Cardiac fibroblast (primary cell): ENCODE results near the gene MUC5B.

Experiments used
- DNase-seq, 2 donors: peaks; one replicate each; pipeline versions ENCODE4 v3.0.0 to v3.0.0-alpha.2; 2010; ENCODE audit warnings: low read depth in 2 of 2
- H3K4me3 ChIP-seq, 2 donors: replicated peaks in 1 of 2; 1 replicate in 1 of 2; 2 replicates in 1 of 2; pipeline ENCODE4 v1.5.1; 2011; ENCODE audit warnings: low read depth in 2 of 2, low read length in 2 of 2, mild to moderate bottlenecking in 2 of 2, moderate library complexity in 1 of 2
- CTCF ChIP-seq: IDR thresholded peaks from one replicate; pipeline ENCODE4 v1.5.1; 2011; ENCODE audit warnings: low read depth, mild to moderate bottlenecking, low read length, inconsistent platforms

The MUC5B gene

GRCh38 chr11:1283906-1284305, 61.0 kb downstream of the MUC5B start:
- no peak for DNase-seq
- TF ChIP-seq CTCF: no peak
- no peak overlapping the region for H3K4me3 ChIP-seq

- TF ChIP-seq CTCF: no peak
- H3K4me3 ChIP-seq: no peak overlapping the region
- DNase-seq: no peak
Measured at GRCh38 chr11:1285316-1285744, 62.5 kb downstream of the MUC5B start.

GRCh38 chr11:1285876-1286275, 63.0 kb downstream of the MUC5B start:
- no peak for DNase-seq
- no peak overlapping the region for H3K4me3 ChIP-seq
- no peak for TF ChIP-seq CTCF

GRCh38 chr11:1287928-1288327, 65.1 kb downstream of the MUC5B start:
- no peak for DNase-seq
- no peak overlapping the region for H3K4me3 ChIP-seq
- no peak for TF ChIP-seq CTCF

GRCh38 chr11:1288426-1289151, 65.7 kb downstream of the MUC5B start:
- DNase-seq: no peak
- TF ChIP-seq CTCF: no peak
- no peak overlapping the region for H3K4me3 ChIP-seq

DNA sequence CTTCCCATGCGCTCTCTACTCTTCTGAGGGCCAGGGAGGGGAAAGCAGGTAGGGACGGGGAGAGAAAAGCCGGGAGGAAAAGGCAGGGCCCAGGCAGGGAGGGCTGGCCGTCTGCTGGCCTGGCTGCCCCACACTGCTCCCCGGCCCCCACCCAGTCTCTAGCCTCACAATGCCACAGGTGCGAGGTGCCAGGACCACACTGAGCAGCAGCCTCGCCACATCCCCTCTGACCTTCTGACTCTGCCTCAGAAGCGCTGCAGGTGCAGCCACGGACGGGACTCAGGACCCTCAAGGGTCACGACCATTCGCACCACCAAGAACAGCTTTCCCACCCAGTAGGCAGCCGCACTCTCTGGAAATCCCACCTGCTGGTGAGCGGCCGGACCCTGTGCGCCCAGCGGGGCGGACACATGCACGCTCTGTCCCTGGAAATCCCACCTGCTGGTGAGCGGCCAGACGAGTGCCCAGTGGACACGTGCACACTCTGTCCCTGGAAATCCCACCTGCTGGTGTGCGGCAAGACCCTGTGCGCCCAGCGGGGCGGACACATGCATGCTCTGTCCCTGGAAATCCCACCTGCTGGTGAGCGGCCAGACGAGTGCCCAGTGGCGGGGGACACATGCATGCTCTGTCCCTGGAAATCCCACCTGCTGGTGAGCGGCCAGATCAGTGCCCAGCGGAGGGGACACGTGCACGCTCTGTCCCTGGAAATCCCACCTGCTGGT, 66.5 kb downstream of the MUC5B start:
- DNase-seq: no peak
- no peak overlapping the region for H3K4me3 ChIP-seq
- TF ChIP-seq CTCF: no peak
